K562 (cell line): ENCODE data around the gene KISS1R. TPM values are rescaled to one million over a fixed set of nuclear protein-coding genes. Genes with fewer than 3 reads are reported as not detected.
A peak's percentile ranks its signal among the peaks of the same experiment; 100 is the strongest.

ENCODE experiments used
- CREB1 ChIP-seq, 2 experiments: sonication (generic) in 1 of 2; formaldehyde crosslinking in 1 of 2; IDR thresholded peaks; 2 replicates each; pipeline versions ENCODE4 v1.6.1 to v1.8.0; 2012 to 2022; ENCODE audit warnings: inconsistent platforms in 1 of 2, mild to moderate bottlenecking in 1 of 2, missing genetic modification reagents in 1 of 2, moderate library complexity in 1 of 2
- CSDE1 ChIP-seq, 2 experiments: fragments of 450-650 bp; IDR thresholded peaks; 2 replicates each; pipeline ENCODE4 v1.6.1; 2016; ENCODE audit warnings: mild to moderate bottlenecking in 1 of 2
- CTCF ChIP-seq, 3 experiments: IDR thresholded peaks in 2 of 3; conservative IDR thresholded peaks in 1 of 3; 2 replicates each; pipeline ENCODE4 v1.5.1; 2011 to 2012; ENCODE audit warnings: low read length in 3 of 3, mild to moderate bottlenecking in 3 of 3, control low read depth in 2 of 3, improper control_type of control experiment in 1 of 3, inconsistent platforms in 1 of 3, low read depth in 1 of 3, mixed read lengths in 1 of 3, moderate library complexity in 1 of 3; ENCODE audit not compliant: insufficient read depth in 2 of 3
- EZH2 ChIP-seq: IDR thresholded peaks from 2 replicates; pipeline ENCODE4 v1.6.1; 2012; ENCODE audit warnings: low read depth, mild to moderate bottlenecking, inconsistent platforms, low read length, borderline replicate concordance
- HDAC1 ChIP-seq, 2 experiments: fragments of 450-650 bp; IDR thresholded peaks; 2 replicates each; pipeline ENCODE4 v1.6.1; 2016 to 2017; ENCODE audit warnings: inconsistent platforms in 1 of 2, mild to moderate bottlenecking in 1 of 2, moderate library complexity in 1 of 2
- MEF2D ChIP-seq: conservative IDR thresholded peaks from 2 replicates; pipeline ENCODE4 v1.6.1; 2016; ENCODE audit warnings: low read depth, missing genetic modification characterization, missing compliant biosample characterization
- MXD1 ChIP-seq: fragments of 250-450 bp; sonication (Bioruptor Pico); IDR thresholded peaks from 2 replicates; pipeline ENCODE4 v1.8.0; 2021; ENCODE audit warnings: borderline replicate concordance, mild to moderate bottlenecking, moderate library complexity; ENCODE audit not compliant: poor library complexity, severe bottlenecking
- PPARD ChIP-seq: fragments of 250-450 bp; sonication (Bioruptor Pico); IDR thresholded peaks from 2 replicates; pipeline ENCODE4 v1.8.0; 2022; ENCODE audit warnings: inconsistent platforms, mild to moderate bottlenecking, moderate library complexity
- RBFOX2 ChIP-seq: fragments of 200-400 bp; formaldehyde crosslinking; IDR thresholded peaks from 2 replicates; pipeline ENCODE4 v1.6.1; 2017; ENCODE audit warnings: low read depth, mild to moderate bottlenecking, low read length, moderate library complexity
- SAP30 ChIP-seq: fragments of 200-600 bp; sonication (generic); IDR thresholded peaks from 2 replicates; pipeline ENCODE4 v1.6.1; 2012; ENCODE audit warnings: borderline replicate concordance, low read depth, mild to moderate bottlenecking, moderate library complexity, low read length, control low read depth, inconsistent platforms; ENCODE audit not compliant: insufficient read depth, poor library complexity, severe bottlenecking
- SPI1 ChIP-seq: IDR thresholded peaks from 2 replicates; pipeline ENCODE4 v1.6.1; 2011; ENCODE audit warnings: low read depth, low read length, control low read depth, borderline replicate concordance
- STAT5B ChIP-seq: fragments of 250-450 bp; sonication (Bioruptor Pico); IDR thresholded peaks from 2 replicates; pipeline ENCODE4 v1.8.0; 2021; ENCODE audit warnings: mild to moderate bottlenecking, inconsistent platforms
- TAF15 ChIP-seq: fragments of 200-400 bp; formaldehyde crosslinking; IDR thresholded peaks from 2 replicates; pipeline ENCODE4 v1.6.1; 2017; ENCODE audit warnings: mild to moderate bottlenecking, low read depth, low read length, moderate library complexity
- TCF7L2 ChIP-seq: fragments of 150-350 bp; IDR thresholded peaks from 2 replicates; pipeline ENCODE4 v1.6.1; 2016; ENCODE audit warnings: low read depth, mild to moderate bottlenecking, low read length, moderate library complexity
- TFAP4 ChIP-seq: sonication (generic); formaldehyde crosslinking; IDR thresholded peaks from 2 replicates; pipeline ENCODE4 v1.8.0; 2022; ENCODE audit warnings: missing genetic modification reagents, mild to moderate bottlenecking, moderate library complexity, borderline replicate concordance
- WHSC1 ChIP-seq: IDR thresholded peaks from one replicate; pipeline ENCODE4 v1.6.1; 2012; ENCODE audit warnings: low read length, control low read depth, inconsistent platforms
- ZNF609 ChIP-seq: sonication (generic); formaldehyde crosslinking; IDR thresholded peaks from 2 replicates; pipeline ENCODE4 v1.8.1; 2023; ENCODE audit warnings: missing genetic modification reagents, mild to moderate bottlenecking, borderline replicate concordance
- ZNF695 ChIP-seq: fragments of 450-650 bp; formaldehyde crosslinking; IDR thresholded peaks from 2 replicates; pipeline ENCODE4 v1.4.0; 2020; ENCODE audit warnings: mild to moderate bottlenecking, moderate library complexity
- polyA plus RNA-seq, 8 experiments: library from polyadenylated mRNA; depleted of rRNA in 4 of 8; stranded (reverse) in 5 of 8; unstranded in 3 of 8; fragments of >200 nt; fragmentation: Nextera tagmentation in 2 of 8; fragmentation: Illumina TruSeq in 1 of 8; extraction: Ambion mirVana in 2 of 8; extraction: Trizol in 1 of 8; gene quantifications; 2 replicates each; pipeline versions ENCODE4 v1.2.1 to v1.2.3, GENCODE V29; 2011 to 2014; ENCODE audit warnings: inconsistent platforms in 1 of 8, missing spikeins in 1 of 8
- total RNA-seq, 7 experiments: library from RNA; depleted of rRNA in 6 of 7; stranded (reverse); fragments of >200 nt in 6 of 7; fragmentation: Illumina TruSeq in 2 of 7; extraction: Trizol in 2 of 7; gene quantifications; 2 replicates each; pipeline versions ENCODE4 v1.2.1 to v1.2.3, GENCODE V29; 2011 to 2021; ENCODE audit warnings: low replicate concordance in 1 of 7

The KISS1R gene
- total and polyA plus RNA-seq, 9 of the 15 experiments (the other 6 are each of a cell fraction or from before 2014, with no cell fraction given), result 0.37 to 39.4 (median 2.0) TPM

GRCh38 chr19:911197-912033, 5.7 kb upstream of the KISS1R start (continued):
- TF ChIP-seq STAT5B (no peak), WHSC1 (no peak), SAP30 (no peak), TAF15 (no peak), CTCF (IDR thresholded peaks at IDR 0.05 in 2 of 3, conservative IDR thresholded peaks at IDR 0.05 in 1 of 3; ENCODE audit: insufficient read depth in 2 of 3, low read depth in 1 of 3, low read length in 3 of 3) (no peak; a peak in 1 of 6 replicates), PPARD (CRISPR knock-in tag) (no peak), TCF7L2 (no peak), CREB1 (IDR thresholded peaks at IDR 0.05) (no peak), CREB1 (CRISPR knock-in tag; IDR thresholded peaks at IDR 0.05) (no peak), SPI1 (no peak), EZH2 (no peak), CSDE1 (IDR thresholded peaks at IDR 0.05) (no peak), MXD1 (CRISPR knock-in tag) (no peak), ZNF609 (CRISPR knock-in tag) (no peak), HDAC1 (IDR thresholded peaks at IDR 0.05) (peak in 1 of 2 experiments; percentile 66; a peak in 1 of 4 replicates), TFAP4 (CRISPR knock-in tag) (peak; percentile 54), MEF2D (tag) (no peak), ZNF695 (CRISPR knock-in tag) (no peak), RBFOX2 (peak; percentile 82)
